NCI-H1417 treated with DMSO at 0.1 percent for 48 hours (cell line): ENCODE data around the gene SMIM44.
"Not testable (repeated sequence)": the region's sequence is repeated elsewhere in the genome, so short reads cannot be mapped to it uniquely, and the experiment has no call there.

Source experiments
- DNase-seq: peaks from one replicate; lab custom pipeline; 2025; lab: John Stamatoyannopoulos, UW

SMIM44 gene

DNA sequence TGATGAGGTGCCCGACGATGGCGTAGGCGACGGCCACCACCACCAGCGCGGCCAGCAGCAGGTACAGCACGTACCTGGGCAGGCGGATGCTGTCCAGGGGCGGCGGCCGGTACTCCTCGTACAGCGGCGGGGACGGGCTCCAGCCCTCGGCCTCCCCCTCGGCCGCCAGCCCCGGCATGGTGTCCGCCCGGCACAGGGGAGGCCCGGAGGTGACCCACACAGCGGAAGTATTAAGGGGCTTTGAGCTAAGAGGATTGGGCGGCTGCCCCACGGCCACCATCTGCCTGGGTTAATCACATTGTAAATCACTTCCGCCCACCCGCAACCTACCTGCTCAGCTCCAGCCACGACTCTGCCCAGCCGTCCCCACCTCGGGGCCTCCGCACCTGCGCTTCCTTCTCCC lies at the start of gene SMIM44:
Gene SMIM44 (minus strand): TSS at position 216 of the 403 bp plus-strand sequence. CDS start 38 bp downstream, at position 178.
- no peak for DNase-seq

GRCh38 chr19:3533033-3533432 lies 49.8 kb upstream of the SMIM44 start:
- DNase-seq = no peak

GRCh38 chr19:3532154-3532786 lies 49.0 kb upstream of the SMIM44 start:
- no peak for DNase-seq

DNA sequence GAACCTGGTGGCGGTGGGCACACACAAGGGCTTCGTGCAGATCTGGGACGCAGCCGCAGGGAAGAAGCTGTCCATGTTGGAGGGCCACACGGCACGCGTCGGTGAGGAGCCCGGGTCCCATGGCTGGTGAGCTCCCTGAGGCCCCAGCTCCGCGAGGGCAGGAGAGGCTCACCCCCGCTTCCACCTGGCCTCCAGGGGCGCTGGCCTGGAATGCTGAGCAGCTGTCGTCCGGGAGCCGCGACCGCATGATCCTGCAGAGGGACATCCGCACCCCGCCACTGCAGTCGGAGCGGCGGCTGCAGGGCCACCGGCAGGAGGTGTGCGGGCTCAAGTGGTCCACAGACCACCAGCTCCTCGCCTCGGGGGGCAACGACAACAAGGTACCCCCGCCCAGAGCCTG lies 48.5 kb upstream of the SMIM44 start:
- no peak for DNase-seq

DNA sequence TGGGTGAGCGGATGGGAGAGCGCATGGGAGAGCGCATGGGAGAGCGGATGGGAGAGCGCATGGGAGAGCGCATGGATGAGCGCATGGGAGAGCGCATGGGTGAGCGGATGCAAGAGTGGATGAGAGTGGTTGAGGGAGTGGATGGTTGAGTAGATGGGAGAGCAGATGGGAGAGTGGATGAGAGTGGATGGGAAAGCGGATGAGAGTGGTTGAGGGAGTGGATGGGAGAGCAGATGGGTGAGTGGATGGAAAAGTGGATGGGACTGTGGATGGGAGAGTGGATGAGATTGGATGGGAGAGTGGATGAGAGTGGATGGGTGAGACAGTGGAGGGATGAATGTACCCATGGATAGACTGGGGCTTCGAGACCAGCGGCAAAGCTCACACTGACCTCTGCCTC lies 47.1 kb upstream of the SMIM44 start:
- DNase-seq = no peak

- not testable (repeated sequence) for DNase-seq
These were observed 46.1 kb upstream of the SMIM44 start for GRCh38 chr19:3529299-3529698.

GRCh38 chr19:3528539-3529211 lies 45.4 kb upstream of the SMIM44 start:
- DNase-seq = no peak

DNA sequence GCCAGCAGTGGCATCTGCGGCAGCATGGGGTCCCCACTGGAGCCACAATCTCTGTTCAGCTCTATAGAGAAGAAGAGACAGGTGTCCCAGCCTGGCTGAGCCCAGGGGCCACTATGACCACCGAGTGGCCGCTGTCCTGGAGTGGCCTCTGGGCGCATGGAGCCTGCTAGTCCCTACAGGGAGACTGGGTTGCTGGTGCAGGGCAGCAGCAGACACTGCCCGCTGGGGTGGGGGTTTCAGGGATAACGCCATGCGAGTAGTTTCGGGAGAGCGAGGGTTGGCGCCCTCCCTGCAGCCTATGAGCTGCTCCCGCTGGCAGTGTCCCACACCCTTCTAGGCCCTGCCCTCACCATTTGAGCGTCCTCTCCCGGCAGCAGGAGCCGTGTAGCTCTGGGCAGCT lies 44.8 kb upstream of the SMIM44 start:
- no peak for DNase-seq

DNA sequence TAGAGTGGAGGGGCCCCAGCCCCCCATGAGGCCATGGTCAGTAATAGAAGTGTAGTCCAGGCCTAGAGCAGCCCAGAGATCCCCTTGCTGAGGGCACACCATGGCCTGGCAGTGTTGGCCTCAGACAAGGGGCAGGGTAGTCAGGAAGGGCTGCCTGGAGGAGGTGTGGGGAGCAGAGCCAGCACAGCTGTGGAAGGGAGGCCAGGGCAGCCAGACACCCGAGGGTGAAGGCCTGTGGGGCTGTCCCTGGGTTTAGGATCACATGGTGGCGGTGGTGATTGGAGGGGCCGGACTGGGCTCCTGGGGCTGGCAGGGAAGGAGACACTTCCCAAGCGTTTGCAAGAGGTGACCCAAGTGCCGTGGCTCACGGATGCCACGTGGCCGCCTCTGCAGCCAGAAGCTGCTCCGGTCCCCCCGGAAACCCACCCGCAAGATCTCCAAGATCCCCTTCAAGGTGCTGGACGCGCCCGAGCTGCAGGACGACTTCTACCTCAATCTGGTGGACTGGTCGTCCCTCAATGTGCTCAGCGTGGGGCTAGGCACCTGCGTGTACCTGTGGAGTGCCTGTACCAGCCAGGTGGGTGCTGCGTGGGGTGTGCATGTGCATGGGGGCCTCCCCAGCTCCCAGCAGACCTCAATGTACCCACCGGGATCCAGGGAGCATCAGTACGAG lies 44.1 kb upstream of the SMIM44 start:
- DNase-seq = no peak

- no peak for DNase-seq
These were observed 43.4 kb upstream of the SMIM44 start for GRCh38 chr19:3526507-3527237.

GRCh38 chr19:3524904-3525451 lies 41.7 kb upstream of the SMIM44 start:
- DNase-seq = no peak

GRCh38 chr19:3524078-3524842 lies 41.0 kb upstream of the SMIM44 start:
- DNase-seq = no peak

GRCh38 chr19:3523361-3524077 lies 40.3 kb upstream of the SMIM44 start:
- DNase-seq = no peak

- no peak for DNase-seq
These were observed 39.5 kb upstream of the SMIM44 start for GRCh38 chr19:3522421-3523360.

DNA sequence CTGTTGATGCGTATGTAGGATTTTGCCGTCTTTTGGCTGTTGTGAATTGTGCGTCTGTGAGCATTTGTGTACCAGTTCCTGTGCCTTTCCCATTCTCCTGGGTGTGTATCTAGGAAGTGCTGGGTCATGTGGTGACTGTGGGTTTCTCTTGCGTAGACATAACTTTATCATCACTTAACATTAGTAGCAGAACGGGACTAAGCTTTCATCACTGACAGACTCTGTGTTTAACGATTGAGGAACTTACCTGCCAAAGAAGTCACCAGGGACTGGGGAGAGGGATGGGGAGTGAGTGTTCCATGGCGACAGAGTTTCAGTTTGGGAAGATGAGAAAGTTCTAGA lies 37.8 kb upstream of the SMIM44 start:
- DNase-seq = no peak

- no peak for DNase-seq
These were observed 37.2 kb upstream of the SMIM44 start for GRCh38 chr19:3520166-3521103.

DNA sequence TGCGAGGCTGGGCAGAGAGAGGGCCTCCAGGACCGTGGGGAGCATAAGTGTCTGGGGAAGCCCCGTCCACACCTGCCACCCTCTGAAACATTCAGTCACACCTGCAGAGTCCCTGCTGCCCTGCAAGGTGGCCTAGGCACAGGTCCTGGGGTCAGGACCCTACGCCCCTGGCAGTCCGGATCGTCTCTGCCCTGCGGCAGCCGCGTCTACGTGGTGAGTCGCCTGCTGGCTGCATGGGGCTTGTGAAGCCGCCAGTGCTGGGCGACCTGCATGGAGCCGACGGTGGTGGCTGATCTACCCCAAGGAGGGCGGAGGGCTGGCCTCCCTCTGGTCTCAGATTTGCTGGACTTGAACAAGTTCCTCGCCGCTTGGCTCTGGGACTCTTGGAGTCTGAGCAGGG lies 35.9 kb upstream of the SMIM44 start:
- DNase-seq = no peak

DNA sequence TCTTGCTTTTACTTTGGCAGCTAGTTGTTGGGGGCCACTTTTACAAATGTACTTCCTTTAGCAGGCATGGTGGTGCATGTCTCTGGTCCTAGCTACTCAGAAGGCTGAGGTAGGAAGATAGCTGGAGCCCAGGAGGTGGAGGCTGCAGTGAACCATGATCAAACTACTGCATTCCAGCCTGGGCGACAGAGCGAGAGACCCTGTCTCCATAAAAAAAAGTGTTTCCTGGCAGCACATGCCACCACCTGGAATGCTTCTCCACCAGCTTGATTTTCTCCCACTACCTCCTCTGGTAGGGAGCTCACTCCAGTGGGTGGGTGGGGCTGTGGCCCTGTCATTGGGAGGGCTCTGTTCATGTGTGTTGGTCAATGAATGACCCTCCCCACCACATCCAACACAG lies 35.4 kb upstream of the SMIM44 start:
- DNase-seq = no peak

GRCh38 chr19:3518255-3518654 lies 35.0 kb upstream of the SMIM44 start:
- no peak for DNase-seq
